Kidney glomerular epithelial cell (primary cell): ENCODE data around the gene VPS52.
"Not testable (repeated sequence)": the region's sequence is repeated elsewhere in the genome, so short reads cannot be mapped to it uniquely, and the experiment has no call there.

Source experiments
- DNase-seq: peaks from one replicate; lab custom pipeline; 2025; lab: John Stamatoyannopoulos, UW

The VPS52 gene

DNA sequence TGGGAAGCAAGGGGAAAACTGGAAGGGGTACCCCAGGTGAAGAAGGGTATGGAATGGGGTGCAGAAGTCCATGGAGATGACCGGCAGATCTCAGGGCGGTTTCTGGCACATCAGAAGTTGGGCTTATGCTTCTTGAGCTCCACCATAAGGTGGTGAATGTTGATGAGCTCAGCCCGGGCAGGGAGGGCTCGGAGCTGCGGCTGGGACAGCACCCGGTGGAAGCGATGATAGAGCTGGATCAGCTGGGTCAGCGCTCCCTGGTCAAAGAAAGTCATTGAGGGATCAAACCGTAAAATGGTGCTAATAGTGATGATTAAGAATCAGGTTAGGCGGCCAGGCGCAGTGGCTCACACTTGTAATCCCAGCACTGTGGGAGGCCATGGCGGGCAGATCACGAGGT is 20.9 kb downstream of the VPS52 start:
- DNase-seq, result no peak

DNA sequence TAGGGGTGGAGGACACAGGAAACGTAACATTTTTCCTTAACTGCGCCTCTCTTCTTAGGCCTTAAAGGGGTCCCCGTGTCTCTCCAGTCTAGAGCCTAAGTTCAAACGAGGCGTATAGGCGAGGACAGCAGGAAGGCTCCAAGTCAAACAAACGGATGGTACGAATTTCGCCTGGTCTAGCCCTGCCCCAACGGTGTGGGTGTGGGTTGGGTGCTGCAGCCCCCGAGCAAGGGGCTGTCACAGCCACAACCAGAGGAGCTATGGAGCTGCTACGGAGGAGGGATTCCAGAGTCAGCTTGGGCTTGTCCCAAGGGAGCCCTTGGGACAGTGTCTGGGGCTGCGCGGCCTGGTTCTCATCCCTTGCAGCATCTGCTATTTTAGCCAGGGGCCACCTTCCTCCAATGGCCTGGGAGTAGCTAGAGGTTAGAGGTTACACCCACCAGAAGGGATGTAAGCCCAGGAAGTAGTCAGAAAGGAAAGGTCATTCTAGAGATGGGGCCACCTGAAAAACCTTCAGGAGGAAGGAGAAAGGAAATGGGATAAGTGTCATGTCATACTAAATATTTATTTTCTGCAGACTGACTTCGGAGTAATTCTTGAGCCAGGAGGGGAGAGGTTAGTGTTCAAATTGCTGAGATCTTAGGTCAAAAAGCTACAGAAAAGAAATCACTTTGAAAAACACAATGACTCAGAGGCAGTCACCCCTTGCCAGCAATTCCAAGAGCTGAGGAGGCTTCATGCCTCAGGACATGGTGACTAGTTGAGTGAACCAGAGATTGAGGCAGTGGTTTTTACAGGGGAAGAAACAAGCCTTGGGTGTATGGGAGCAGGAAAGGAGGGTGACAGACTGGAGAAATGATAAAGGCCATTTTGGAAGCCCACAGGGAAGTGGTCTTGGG is 21.7 kb downstream of the VPS52 start:
- DNase-seq, result peak; percentile 47

GRCh38 chr6:33248932-33249731 is 22.5 kb downstream of the VPS52 start:
- peak; percentile 97 for DNase-seq

DNA sequence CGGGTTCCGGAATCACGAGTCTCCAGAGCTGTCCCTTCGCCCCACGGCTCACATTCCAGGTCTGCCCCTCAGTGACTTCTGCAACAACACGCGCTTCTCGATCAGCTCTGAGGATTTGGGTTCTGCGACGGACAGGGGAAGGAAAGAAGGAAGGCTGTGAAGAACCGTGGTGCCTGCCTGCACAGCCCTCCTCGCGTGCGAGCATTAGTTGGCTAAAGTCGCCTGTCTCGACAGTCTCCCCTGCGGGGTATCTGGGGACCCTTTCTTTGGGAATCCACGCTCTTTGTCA is 23.1 kb downstream of the VPS52 start:
- no peak for DNase-seq

DNA sequence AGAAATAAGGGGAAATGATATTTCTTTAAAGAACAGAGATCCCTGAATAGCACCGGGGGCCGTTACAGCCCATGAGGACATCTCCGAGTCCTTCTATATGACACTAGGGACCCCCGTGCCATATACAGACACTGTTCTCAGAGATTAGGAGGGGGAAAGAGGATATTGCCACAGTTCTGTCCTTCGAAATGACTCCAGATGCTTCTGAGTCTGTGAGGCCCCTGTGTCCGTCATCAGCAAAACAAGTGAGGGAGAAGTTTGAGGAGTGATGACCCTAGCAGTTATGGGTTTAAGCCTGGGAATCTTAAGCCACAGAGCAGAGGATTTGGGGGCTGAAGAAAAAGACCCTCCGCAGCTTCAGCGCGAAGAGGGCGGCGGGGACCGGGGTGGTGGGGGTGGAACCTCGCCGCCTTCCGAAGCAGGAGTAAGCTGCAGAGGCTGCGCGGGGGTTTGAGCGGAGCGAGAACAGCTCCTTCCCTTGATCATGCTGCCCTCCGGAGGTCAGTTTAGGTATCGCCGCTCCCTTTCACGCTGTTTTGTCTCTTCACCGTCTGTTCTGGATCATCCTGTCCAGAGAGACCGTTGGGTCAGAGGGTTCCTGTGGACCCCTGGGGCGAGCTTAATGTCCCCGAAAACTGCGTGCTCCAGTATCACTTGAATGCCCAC is 23.6 kb downstream of the VPS52 start:
- DNase-seq, result peak; percentile 73

DNA sequence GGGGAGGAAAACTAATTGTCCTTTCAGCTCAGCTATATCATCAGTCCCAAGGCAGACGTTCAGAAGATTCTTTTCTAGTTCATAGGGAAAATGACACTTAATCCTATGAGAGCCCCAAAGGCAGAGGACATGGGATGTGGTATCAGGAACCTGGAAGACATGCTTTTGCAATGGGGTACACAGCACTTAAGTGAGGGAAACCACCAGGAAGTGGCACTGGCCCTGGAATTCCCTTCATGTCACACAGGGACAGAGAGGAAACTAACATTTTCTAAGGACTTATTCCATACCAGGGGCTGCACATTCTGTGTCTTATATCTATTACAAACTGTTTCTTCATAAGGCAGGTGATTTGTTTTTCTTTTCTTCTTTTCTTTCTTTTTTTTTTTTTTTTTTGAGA is 28.2 kb downstream of the VPS52 start:
- DNase-seq, result no peak

- no peak for DNase-seq
Measured at GRCh38 chr6:33241968-33242367, 29.7 kb downstream of the VPS52 start.

DNA sequence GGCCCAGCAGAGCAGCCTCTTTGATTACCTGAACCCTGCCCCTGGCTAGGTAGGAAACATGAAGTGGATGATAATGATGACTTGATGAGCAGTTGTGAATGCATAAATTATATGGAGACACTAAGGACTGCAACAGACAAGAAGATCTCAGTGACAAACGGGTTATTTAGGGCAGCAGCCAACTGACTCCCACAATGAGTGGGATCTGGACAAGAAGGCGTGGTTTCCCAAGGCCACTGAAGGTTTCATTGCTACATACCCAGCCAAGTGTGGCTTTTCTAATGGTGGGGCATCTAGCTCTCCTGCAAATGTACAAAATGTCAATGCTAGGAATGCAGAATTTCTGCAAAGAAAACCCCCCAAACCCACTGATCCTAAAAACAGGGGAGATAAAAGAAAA is 33.9 kb downstream of the VPS52 start:
- no peak for DNase-seq

DNA sequence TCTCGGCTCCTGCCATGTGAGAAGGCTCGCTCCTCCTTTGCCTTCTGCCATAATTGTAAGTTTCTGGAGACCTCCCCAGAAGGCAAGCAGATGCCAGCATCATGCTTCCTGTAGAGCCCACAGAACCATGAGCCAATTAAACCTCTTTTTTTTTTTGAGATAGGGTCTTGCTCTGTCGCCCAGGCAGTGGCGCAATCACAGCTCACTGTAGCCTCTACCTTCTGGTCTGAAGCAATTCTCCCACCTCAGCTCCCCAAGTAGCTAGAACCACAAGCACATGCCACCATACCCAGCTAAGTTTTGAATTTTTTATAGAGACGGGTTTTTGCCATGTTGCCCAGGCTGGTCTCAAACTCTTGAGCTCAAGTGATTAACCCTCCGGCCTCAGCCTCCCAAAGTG is 34.8 kb downstream of the VPS52 start:
- no peak for DNase-seq

GRCh38 chr6:33236328-33236727 is 35.3 kb downstream of the VPS52 start:
- DNase-seq, result no peak

DNA sequence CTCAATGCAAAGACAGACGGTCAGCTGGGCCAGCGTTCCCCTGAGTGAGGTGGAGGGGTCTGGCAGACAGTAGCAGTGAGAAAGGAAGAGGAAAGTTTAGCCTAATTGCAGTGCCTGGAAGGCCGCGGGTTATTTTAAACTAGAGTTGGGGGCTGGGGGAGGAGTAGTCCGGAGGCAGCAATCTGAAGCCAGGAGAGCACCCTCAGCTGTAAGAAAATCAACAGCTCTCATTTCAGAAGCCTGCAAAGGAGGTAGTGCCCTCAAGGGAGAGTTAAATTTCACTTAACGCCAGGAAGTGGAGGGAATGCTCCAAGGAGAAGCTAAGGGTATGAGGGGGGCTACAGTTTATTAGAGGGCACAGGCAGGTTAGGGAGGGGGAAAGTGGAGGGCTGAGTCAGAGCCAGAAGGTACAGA is 36.4 kb downstream of the VPS52 start:
- no peak for DNase-seq

- not testable (repeated sequence) for DNase-seq
Measured at GRCh38 chr6:33226503-33227120, 45.1 kb downstream of the VPS52 start.

DNA sequence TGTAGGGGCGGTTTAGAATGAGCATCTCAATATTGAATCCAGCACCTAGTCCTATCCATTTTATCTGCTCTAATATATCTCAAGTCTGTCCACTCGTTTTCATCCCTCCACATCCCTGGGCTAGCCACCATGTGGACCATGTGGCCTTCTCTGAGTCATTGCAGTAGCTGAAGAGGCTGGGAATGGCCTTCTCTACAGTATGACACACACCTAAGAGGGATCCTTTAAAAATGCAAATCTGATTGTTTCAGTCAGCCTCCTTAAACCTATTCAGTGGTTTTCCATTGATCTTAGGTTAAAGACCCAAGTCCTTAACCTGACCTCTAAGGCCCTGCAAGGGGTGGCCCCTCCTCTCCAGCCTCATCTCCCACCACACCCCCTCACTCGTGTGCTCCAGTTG is 54.0 kb downstream of the VPS52 start:
- no peak for DNase-seq

GRCh38 chr6:33217246-33217645 is 54.4 kb downstream of the VPS52 start:
- no peak for DNase-seq

- no peak for DNase-seq
Measured at GRCh38 chr6:33216117-33216649, 55.5 kb downstream of the VPS52 start.

DNA sequence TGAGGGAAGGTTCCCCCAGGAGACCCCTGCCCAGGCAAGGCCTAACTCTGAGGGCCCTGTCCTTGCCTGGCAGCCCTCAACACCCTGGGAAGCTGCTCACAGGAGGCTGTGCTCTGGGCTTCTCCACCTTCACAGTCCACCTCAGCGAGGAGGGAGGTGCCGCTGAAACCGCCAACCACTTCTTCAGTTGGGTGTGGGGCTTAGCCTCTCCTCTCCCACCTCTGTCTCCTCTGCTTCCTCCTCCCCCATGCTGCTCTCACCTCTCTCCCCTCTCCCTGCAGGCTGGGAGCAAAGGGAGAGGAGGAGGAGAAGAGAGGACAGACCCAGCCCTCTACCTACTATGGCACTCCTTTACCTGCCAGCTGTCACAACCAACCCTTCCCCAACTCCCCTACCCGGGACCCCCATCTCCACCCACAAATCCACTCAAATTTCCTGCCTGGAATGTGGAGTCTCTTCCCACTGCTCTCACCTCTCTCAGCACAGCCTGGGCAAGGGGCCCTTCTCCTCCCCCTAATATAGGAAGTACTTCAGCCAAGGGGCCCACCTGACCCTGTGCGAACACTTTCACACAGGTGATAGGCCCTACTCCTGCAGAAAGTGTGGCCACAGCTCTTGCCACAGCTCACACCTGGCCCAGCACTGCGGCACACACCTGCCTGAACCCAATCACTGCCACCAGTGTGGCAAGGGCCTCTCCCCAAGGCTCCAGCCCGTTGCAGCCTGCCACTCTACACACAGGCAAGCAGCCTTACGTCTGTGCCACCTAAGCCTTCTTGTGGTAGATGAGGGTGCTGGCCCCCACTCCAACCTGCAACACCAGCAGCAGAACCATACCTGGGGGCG is 56.2 kb downstream of the VPS52 start:
- DNase-seq, result no peak

GRCh38 chr6:33213989-33214335 is 57.7 kb downstream of the VPS52 start:
- DNase-seq, result no peak

GRCh38 chr6:33213166-33213988 is 58.3 kb downstream of the VPS52 start:
- DNase-seq, result peak; percentile 13

- DNase-seq, result no peak
Measured at GRCh38 chr6:33212857-33213165, 58.9 kb downstream of the VPS52 start.

DNA sequence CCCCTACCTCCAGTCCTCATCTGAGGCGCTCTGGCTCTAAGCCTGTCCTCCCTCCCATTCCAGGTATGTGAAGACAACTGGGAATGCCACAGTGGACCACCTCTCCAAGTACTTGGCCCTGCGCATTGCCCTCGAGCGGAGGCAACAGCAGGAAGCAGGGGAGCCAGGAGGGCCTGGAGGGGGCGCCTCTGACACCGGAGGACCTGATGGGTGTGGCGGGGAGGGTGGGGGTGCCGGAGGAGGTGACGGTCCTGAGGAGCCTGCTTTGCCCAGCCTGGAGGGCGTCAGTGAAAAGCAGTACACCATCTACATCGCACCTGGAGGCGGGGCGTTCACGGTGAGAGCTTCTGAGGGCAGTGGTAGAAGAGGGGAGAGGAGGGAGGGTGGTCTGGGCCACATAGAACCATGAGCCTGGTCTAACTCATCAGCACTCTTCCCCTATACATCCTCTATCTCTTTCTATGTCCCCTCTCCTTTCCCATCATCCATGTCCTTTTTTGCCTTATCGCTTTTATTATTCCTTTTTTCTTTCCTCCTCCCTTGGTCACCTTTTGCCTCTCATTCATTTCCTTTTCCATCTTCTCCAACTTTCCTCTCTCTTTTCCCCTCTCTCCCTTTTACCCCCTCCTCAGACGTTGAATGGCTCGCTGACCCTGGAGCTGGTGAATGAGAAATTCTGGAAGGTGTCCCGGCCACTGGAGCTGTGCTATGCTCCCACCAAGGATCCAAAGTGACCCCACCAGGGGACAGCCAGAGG is 59.8 kb downstream of the VPS52 start:
- DNase-seq, result no peak
